Stimulated activated naive CD4-positive, alpha-beta T cell treated with Interleukin-2 at 50 U/mL for 16 hours (primary cell): ENCODE measurements around the gene UBE3C.
A peak's percentile ranks its signal among the peaks of the same experiment; 100 is the strongest.
"Not testable (repeated sequence)": the region's sequence is repeated elsewhere in the genome, so short reads cannot be mapped to it uniquely, and the experiment has no call there.

Experiments
- DNase-seq: peaks from one replicate; lab custom pipeline; 2025; lab: John Stamatoyannopoulos, UW

The UBE3C gene

DNA sequence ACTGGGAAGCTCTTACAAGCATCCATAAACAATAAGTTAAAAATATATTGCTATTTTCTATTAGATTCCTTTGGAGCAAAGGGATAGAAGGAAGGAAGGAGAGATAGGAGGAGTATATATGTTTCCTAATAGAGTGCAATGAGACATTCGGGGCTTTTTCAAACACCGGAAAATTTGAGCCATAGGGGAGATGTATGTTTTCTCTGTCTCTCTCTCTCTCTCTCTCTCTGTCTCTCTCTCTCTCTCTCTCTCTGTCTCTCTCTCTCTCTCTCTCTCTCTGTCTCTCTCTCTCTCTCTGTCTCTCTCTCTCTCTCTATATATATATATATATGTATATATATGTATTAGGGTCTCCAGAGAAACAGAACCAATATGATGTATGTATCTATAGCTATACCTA lies 7.9 kb upstream of the UBE3C start:
- not testable (repeated sequence) for DNase-seq

GRCh38 chr7:157132796-157133195 lies 5.9 kb upstream of the UBE3C start:
- DNase-seq = no peak

DNA sequence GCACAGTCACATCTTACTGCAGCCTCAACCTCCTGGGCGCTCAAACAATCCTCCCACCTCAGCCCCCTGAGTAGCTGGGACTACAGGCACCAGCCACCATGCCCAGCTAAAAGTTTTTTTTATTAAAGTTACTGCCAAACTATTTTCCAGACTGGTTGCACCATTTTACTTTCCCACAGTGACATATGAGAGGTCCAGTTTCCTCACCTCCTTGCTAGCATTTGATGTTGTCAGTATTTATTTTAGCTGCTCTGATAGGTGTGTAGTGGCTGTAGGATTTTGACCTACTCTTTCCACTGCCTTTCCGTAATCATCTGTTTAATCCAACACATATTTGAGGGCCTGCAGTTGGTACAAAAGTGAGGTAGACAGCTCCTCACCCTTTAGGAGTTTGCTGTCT lies 5.4 kb upstream of the UBE3C start:
- DNase-seq = no peak

DNA sequence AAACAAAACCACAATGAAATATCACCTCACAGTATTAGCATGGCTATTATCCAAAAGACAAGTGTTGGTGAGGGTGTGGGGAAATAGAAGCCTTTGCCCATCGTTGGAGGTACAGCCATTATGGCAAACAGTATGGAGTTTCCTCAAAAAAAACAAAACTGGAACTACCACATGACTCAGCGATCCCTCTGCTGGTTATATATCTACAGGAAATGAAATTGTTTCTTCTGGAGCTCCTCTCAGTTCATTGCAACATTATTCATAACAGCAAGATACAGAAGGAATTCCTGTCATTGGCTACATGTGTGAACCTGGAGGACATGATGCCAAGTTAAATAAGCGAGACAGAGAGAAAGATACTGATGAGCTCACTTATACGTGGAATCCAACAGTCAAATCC lies 2.4 kb upstream of the UBE3C start:
- DNase-seq = no peak

GRCh38 chr7:157138101-157138423 lies 664 bp upstream of the UBE3C start:
- DNase-seq = no peak

- peak; percentile 68 for DNase-seq
These were observed 534 bp downstream of the UBE3C start for GRCh38 chr7:157139111-157139809.

DNA sequence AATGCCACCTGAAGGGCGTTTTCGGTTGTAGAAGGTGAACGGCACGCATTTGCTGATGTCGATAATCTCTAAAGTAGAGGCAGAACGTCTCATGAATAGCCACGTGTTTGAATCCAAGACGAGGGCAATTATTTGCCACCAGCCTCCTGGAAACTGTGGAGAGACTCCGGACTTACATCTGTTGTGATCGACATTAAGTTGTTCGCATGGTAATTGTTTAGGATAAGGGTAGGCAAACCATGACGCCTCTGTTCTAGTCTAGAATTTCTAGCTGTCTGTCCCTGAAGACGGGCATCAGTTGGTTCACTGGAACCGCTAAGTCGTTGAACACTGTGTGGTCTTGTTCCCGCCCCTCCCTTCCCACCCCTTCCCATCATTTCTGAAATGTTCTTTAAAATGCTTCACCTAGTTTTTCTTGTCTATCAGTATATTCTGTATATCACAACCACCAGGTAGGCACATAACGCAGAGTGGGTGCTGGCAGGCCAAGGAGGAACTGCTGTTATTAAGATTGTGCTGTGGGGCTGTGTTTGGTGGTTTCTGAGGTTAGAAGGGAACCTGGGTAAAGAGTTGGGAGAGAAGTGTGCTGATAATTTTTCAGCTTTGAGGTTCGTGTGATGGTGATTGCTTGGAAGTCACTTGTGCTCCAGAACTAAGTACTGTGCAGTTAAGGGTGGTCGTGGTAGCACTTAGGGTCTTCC lies 1.2 kb downstream of the UBE3C start:
- no peak for DNase-seq

DNA sequence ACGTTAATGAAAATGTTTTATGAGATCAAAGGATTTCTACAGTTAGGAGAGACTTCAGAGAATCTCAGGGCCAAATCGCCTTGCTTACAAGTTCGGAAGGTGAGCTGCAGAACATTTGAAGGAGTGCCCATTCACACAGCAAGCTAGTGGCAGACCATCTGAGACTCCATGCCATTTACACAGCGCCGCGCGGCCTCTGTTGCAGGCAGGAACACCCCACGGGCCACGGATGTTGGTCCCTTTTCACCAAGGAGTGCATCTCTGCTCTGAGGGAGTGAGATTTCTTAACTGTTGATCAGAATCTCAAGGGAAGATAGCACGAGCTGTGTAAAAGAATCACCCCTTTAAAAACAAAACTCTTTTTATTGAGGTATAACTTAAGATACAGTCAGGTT lies 1.8 kb downstream of the UBE3C start:
- DNase-seq = no peak

- no peak for DNase-seq
These were observed 2.9 kb downstream of the UBE3C start for GRCh38 chr7:157141525-157142060.

DNA sequence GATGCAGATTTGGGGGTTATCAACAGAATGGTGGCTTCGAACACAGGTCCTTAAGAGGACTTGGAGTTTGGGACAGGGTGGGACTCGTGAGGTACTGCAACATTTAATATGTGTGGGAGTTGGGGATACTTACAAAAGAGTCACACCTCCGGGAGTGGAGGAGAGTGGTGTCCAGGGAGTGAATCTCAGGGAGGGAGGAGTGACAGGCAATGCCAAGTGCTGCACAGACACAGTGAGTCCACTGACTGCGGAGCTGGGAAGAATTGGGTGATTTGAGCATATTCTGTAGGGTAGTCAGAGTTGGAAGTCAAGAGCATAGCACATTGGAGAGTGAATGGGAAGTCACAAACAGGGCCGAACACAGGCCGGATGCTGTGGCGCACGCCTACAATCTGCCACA lies 5.1 kb downstream of the UBE3C start:
- DNase-seq = no peak

DNA sequence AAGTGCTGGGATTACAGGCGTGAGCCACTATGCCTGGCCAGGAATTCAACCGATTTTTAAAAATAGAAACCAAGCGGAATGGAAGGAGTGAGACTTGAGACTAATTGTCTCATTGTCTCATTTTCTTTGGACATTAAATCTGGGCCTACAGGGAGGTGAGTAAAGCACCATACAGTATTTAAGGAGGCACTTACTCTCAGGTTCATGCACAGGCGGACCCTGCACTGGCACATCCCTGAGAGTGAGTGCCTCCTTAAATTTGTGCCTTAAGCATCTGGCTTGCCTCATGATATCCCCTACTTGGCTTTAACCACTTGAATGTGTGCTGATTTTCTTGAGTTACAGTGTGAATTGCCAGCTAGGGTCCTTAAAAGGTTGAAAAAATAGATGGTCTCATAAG lies 10.6 kb downstream of the UBE3C start:
- no peak for DNase-seq

DNA sequence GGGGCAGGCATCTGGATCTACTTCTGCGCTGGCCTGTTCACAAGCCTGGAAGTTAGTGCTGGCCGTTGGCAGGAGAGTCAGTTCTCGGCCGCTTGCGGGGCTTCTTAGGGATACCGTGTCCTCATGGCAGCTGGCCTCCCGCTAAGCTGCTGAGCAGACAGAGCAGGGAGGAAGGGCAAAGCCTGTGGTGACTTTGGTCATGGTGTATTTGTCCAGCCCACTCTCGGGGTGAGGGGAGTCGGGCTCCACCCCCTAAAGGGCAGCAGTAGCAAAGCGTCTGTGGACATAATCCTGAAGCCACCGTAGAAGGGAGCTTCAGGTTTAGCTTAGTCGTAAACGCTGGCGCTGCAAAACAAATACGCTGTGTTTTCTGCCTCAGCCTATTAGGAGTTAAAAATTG lies 12.2 kb downstream of the UBE3C start:
- DNase-seq = no peak

DNA sequence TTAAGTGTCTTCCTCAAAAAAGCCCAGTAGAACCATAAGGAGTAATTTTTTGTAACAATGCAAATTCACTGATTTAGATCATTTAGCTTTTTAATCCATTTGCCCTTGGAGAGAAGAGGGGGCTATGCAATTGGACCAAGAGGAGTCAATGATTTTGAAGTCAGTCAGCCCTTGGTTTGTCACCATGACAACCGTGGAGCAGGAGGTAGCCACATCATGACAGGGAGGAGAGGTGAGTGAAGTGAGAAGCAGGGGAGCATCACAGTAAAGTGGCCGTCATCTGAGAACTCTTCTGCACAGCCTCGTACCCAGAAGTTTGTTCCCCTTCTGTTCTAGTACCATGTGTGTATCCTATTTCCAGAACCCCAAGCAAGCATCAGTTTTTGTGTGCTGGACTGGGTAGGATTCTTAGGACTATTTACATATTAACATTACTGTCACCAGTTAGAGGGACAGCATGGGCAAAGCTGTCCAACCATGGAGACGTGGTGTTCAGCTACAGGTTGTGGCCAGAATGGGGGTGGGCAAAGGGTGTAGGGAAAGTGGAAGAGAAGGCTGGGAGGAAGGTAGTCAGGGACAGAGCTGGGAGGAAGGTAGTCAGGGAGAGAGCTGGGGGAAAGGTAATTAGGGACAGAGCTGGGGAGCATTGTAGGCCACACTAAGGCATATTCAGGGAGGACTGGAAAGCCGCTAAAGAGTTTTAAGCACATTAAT lies 13.1 kb downstream of the UBE3C start:
- no peak for DNase-seq

DNA sequence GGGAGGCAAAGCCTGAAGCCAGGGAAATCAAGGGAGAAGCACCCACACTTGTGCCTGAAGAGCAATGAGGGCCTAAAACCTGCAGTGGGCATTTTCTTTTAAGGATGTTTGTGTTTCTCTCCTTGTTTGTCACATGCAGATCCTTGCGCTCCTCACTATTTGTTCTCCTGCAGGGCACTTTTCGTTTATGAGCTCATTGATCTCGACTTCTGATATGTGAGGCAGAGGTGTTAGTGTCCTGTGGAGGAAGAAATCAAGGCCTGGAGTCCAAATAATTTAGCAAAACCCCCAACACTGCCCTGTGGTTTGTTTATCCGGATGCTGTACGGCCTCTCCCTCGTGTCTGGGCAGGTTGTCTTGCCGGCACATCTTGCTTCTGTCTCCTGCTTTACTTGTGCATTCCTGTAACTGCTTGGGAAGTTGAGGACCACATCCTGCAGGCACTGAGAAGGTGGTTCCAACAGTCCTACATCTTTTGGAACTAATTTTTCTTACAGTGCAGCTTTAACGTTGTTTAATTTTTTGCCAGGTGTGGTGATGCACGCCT lies 13.7 kb downstream of the UBE3C start:
- DNase-seq = no peak

DNA sequence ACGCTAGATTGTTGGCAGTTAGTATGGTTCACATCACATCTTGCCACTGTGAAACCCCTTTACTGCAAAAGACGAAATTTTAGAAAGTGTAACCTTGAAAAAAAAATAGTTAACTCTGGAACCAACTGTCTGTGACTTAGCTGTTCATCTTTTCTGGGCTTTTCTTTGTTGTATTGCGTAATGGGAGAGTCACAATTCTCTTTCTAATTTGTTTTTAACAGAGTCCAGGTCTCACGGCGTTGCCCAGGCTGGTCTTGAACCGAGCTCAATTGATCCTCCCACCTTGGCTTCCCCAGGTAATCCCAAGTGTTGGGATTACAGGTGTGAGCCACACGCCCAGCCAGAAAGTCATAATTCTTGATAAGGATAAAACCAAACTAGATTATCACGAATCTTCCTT lies 14.5 kb downstream of the UBE3C start:
- DNase-seq = no peak

GRCh38 chr7:157155959-157156358 lies 17.2 kb downstream of the UBE3C start:
- no peak for DNase-seq

GRCh38 chr7:157158400-157158799 lies 19.7 kb downstream of the UBE3C start:
- no peak for DNase-seq

DNA sequence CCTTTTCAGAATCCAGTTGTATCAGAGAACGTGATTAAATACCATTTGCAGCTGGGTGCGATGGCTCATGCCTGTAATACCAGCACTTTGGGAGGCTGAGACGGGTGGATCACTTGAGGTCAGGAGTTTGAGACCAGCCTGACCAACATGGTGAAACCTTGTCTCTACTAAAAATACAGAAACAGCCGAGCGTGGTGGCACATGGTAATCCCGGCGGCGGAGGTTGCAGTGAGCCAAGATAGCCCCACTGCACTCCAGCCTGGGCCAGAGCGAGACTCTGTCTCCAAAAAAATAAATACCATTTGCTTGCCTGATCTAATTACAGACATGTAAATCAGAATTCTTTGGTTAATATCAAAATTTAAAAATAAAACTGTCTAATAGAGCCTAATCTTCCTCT lies 20.8 kb downstream of the UBE3C start:
- not testable (repeated sequence) for DNase-seq

- no peak for DNase-seq
These were observed 21.7 kb downstream of the UBE3C start for GRCh38 chr7:157160433-157160832.

GRCh38 chr7:157165987-157166386 lies 27.3 kb downstream of the UBE3C start:
- no peak for DNase-seq

DNA sequence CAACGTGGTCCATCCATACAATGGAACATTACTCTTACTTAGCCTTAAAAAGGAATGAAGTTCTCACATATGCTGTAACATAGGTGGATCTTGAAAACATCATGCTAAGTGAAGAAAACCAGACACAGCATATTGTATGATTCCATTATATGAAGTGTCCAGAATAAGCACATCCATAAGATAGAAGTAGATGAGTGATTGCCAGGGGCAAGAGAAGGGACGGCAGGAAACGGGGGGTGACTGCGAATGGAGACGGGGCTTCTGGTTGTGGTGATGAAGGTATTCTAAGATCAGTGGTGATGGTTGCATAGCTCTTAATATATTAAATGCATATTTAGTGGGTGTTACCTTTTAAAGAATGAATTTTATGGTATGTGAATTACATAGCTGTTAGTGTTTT lies 29.8 kb downstream of the UBE3C start:
- no peak for DNase-seq

DNA sequence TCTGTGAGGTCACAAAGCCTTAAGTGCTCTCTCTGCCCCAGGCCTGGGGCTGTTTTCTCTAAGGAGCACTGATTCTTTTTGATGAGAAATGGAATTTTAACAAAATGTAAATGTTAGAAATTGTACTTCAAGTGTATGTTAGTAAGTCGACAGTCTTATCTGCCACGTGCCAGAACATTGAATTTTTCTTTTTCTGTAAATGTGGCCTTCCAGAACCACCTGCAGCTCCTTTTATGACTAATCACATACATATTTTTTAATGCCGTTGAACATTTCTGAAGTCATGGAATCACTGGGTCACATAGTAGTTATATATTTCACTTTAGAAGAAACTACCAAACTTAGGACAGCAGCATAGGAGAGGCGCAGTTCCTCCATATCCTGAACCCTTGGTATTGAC lies 38.0 kb downstream of the UBE3C start:
- no peak for DNase-seq
